ENCODE measurements around the gene SCIN.

DNA sequence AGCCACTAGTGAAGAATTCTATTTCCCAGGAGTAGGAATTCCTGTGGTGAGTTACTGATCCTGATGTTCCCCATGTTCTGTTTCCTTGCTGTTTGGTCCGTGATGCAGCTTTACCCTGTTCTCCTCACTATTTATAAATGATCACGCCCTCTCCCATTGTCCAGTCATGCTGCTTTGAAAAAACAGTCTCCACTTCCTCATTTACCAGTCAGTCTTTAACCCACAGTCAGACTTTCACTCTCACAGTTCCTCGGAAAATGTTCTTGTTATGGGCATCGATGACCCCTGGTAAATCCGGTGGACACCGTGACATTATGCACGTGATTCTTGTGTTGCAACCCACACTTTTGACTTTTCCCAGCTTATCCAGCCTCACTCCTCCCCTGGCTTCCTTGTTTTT, 14.4 kb downstream of the SCIN start:
- TF ChIP-seq, protein P1, sequence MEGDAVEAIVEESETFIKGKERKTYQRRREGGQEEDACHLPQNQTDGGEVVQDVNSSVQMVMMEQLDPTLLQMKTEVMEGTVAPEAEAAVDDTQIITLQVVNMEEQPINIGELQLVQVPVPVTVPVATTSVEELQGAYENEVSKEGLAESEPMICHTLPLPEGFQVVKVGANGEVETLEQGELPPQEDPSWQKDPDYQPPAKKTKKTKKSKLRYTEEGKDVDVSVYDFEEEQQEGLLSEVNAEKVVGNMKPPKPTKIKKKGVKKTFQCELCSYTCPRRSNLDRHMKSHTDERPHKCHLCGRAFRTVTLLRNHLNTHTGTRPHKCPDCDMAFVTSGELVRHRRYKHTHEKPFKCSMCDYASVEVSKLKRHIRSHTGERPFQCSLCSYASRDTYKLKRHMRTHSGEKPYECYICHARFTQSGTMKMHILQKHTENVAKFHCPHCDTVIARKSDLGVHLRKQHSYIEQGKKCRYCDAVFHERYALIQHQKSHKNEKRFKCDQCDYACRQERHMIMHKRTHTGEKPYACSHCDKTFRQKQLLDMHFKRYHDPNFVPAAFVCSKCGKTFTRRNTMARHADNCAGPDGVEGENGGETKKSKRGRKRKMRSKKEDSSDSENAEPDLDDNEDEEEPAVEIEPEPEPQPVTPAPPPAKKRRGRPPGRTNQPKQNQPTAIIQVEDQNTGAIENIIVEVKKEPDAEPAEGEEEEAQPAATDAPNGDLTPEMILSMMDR (IDR thresholded peaks at IDR 0.05), result no peak
- peak in 1 of 2 donors; percentile 34 for TF ChIP-seq POLR2A (IDR thresholded peaks at IDR 0.05)

All from Peyer's patch (tissue), 4 donors.